ENCODE data around the gene B4GALNT4.

DNA sequence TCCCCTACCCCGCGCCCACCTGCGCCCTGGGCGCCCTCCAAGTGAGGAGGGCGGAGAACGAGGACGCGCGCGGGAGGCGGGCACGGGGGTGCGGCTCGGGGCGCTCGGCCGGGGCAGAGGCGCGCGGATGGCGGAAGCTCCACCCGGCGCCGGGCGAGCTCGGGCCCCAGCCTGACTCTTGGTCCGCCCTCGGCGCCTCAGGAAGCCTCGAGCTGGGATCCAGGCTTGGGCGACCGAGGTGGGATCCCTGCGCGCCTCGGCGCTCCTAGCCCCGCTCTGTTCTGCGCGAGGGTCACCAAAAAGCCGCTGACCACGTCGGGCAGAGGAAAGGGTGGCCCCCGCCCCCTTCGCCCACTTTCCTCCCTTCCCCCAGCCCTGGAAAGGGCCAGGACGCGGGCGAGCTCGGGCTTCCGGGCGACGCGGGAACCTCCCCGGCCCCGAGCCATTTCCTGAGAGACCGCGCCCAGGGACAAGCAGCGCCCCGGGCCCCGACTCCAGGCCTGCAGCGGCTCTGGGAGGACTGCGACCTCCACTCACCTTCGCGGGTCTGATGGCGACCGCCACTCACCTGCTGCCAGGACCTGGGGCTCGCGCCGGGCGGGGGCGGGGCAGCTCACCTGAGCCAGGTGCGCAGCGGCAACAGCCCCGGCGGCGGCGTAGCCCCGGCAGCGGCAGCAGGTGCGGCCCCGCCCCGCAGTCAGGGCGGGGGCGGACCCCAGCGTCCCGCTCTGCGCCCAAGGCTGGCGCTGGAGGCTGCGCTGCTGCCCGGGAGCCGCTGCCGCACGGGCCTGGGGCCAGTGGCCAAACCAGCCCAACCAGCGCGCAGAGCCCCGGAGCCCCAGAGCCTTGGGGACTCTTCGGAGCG is 47.7 kb downstream of the B4GALNT4 start:
- TF ChIP-seq, protein P1, sequence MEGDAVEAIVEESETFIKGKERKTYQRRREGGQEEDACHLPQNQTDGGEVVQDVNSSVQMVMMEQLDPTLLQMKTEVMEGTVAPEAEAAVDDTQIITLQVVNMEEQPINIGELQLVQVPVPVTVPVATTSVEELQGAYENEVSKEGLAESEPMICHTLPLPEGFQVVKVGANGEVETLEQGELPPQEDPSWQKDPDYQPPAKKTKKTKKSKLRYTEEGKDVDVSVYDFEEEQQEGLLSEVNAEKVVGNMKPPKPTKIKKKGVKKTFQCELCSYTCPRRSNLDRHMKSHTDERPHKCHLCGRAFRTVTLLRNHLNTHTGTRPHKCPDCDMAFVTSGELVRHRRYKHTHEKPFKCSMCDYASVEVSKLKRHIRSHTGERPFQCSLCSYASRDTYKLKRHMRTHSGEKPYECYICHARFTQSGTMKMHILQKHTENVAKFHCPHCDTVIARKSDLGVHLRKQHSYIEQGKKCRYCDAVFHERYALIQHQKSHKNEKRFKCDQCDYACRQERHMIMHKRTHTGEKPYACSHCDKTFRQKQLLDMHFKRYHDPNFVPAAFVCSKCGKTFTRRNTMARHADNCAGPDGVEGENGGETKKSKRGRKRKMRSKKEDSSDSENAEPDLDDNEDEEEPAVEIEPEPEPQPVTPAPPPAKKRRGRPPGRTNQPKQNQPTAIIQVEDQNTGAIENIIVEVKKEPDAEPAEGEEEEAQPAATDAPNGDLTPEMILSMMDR (IDR thresholded peaks at IDR 0.05), result peak in 1 of 7 experiments; percentile 27
- peak; percentile 20 to 39 (median 32) for TF ChIP-seq POLR2A (IDR thresholded peaks at IDR 0.05)
